Measurements from ENCODE around the gene TLCD2.

DNA sequence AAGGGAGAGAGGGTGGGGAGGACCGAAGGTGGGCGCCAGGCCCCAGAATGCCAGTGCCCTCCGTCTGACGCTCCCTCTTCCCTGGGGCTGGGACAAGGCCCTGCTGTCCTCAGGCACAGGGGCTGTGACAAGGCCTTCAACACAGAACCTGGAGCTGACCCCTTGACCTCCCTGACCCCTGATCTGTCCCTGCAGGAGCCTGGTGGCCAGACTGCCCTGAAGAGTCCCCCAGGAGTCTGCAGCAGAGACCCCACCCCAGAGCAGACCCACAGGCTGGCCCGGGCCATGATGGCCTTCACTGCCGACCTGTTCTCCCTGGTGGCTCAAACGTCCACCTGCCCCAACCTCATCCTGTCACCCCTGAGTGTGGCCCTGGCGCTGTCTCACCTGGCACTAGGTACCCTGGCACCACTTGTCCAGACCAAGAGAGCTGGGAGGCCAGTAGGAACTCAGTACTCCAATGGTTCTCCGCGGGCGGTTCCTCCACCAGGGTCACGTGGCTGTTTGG is 35.4 kb upstream of the TLCD2 start:
- no peak for TF ChIP-seq POLR2A (IDR thresholded peaks at IDR 0.05)
- TF ChIP-seq, protein P1, sequence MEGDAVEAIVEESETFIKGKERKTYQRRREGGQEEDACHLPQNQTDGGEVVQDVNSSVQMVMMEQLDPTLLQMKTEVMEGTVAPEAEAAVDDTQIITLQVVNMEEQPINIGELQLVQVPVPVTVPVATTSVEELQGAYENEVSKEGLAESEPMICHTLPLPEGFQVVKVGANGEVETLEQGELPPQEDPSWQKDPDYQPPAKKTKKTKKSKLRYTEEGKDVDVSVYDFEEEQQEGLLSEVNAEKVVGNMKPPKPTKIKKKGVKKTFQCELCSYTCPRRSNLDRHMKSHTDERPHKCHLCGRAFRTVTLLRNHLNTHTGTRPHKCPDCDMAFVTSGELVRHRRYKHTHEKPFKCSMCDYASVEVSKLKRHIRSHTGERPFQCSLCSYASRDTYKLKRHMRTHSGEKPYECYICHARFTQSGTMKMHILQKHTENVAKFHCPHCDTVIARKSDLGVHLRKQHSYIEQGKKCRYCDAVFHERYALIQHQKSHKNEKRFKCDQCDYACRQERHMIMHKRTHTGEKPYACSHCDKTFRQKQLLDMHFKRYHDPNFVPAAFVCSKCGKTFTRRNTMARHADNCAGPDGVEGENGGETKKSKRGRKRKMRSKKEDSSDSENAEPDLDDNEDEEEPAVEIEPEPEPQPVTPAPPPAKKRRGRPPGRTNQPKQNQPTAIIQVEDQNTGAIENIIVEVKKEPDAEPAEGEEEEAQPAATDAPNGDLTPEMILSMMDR (IDR thresholded peaks at IDR 0.05), result no peak
- no peak for TF ChIP-seq POLR2AphosphoS5 (IDR thresholded peaks at IDR 0.05)

All from breast epithelium (tissue), 3 donors.